ENCODE measurements around the gene ST14.
"Not testable (repeated sequence)": the region's sequence is repeated elsewhere in the genome, so short reads cannot be mapped to it uniquely, and the experiment has no call there.

ST14 gene

GRCh38 chr11:130209954-130210854, 50.6 kb downstream of the ST14 start:
- no peak for DNase-seq

- DNase-seq, result no peak
Observed at GRCh38 chr11:130211144-130211543, 51.6 kb downstream of the ST14 start.

- DNase-seq, result no peak
Observed at GRCh38 chr11:130211781-130212401, 52.3 kb downstream of the ST14 start.

- DNase-seq, result no peak
Observed at GRCh38 chr11:130212431-130212961, 52.9 kb downstream of the ST14 start.

- peak in 13 of 14 donors; percentile 6 to 74 (median 38) for DNase-seq
Observed at GRCh38 chr11:130213143-130213978, 53.8 kb downstream of the ST14 start.

GRCh38 chr11:130213979-130214281, 54.3 kb downstream of the ST14 start:
- no peak for DNase-seq

GRCh38 chr11:130214861-130215530, 55.4 kb downstream of the ST14 start:
- DNase-seq, result no peak

GRCh38 chr11:130215531-130216220, 56.1 kb downstream of the ST14 start:
- no peak for DNase-seq

- no peak for DNase-seq
Observed at GRCh38 chr11:130216221-130216550, 56.6 kb downstream of the ST14 start.

- DNase-seq, result no peak
Observed at GRCh38 chr11:130216591-130217132, 57.1 kb downstream of the ST14 start.

- DNase-seq, result no peak
Observed at GRCh38 chr11:130217133-130218031, 57.8 kb downstream of the ST14 start.

- DNase-seq, result no peak
Observed at GRCh38 chr11:130218501-130219070, 59.0 kb downstream of the ST14 start.

GRCh38 chr11:130219148-130219547, 59.6 kb downstream of the ST14 start:
- DNase-seq, result no peak

GRCh38 chr11:130220311-130221035, 60.9 kb downstream of the ST14 start:
- DNase-seq, result no peak

- DNase-seq, result peak in 1 of 14 donors; percentile 81
Observed at GRCh38 chr11:130223291-130223971, 63.8 kb downstream of the ST14 start.

GRCh38 chr11:130227373-130227772, 67.8 kb downstream of the ST14 start:
- DNase-seq, result no peak

- not testable (repeated sequence) for DNase-seq
Observed at GRCh38 chr11:130233486-130233885, 73.9 kb downstream of the ST14 start.

- DNase-seq, result not testable (repeated sequence)
Observed at GRCh38 chr11:130233888-130234287, 74.3 kb downstream of the ST14 start.

GRCh38 chr11:130234315-130234714, 74.7 kb downstream of the ST14 start:
- DNase-seq, result no peak

All from C1 segment of cervical spinal cord (tissue), 14 donors.